ENCODE data around the gene ITGA7.

DNA sequence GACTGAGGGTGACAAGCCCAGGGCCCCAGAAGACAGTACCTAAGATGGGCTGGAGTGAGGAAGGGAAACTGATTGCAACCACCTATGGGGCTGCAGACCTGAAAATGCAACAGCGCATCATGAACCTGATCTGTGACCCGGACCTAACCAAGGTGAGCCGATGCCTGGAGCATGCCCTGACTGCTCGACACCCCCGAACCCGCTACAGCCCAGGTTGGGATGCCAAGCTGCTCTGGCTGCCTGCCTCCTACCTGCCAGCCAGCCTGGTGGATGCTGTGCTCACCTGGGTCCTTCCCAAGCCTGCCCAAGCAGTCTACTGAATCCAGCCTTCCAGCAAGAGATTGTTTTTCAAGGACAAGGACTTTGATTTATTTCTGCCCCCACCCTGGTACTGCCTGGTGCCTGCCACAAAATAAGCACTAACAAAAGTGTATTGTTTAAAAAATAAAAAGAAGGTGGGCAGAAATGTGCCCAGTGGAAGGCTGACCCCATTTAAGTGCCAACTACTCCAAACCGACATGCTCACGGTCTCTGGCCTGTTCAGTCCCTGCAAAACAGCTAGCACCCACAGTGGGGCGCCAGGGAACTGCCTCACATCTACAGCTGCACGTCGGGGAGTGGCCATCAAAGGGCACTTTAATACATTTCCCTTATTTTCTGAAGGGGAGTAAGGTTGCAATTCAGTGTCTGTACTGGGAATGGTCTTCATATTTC, 16.7 kb upstream of the ITGA7 start:
- TF ChIP-seq EZH2 (IDR thresholded peaks at IDR 0.05; ENCODE audit: insufficient read depth, poor library complexity, severe bottlenecking) (no peak), EZH2phosphoT487 (IDR thresholded peaks at IDR 0.05; ENCODE audit: insufficient read depth, low read depth) (no peak)

Measured in GM23248 (cell line).